ENCODE measurements around the gene FAM110D.

FAM110D gene

DNA sequence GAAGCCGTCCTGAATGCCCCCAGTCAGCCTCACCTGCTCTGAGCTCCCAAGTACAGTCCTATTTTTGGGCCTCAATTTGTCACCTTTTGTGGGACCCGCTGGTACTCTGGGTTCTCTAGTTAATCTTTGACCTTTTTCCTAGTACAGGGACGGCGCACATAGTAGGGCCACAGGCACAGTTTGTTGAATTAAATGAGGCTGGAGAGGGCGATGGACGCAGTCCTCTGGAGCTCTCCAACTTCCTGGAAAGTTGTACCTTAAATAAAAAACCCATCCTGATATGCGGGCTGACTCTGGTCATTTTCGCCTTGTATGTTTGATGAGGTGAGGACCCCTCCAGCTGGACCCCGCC is 4.8 kb downstream of the FAM110D start:
- DNase-seq (ENCODE audit: low read depth, low spot score): no peak

DNA sequence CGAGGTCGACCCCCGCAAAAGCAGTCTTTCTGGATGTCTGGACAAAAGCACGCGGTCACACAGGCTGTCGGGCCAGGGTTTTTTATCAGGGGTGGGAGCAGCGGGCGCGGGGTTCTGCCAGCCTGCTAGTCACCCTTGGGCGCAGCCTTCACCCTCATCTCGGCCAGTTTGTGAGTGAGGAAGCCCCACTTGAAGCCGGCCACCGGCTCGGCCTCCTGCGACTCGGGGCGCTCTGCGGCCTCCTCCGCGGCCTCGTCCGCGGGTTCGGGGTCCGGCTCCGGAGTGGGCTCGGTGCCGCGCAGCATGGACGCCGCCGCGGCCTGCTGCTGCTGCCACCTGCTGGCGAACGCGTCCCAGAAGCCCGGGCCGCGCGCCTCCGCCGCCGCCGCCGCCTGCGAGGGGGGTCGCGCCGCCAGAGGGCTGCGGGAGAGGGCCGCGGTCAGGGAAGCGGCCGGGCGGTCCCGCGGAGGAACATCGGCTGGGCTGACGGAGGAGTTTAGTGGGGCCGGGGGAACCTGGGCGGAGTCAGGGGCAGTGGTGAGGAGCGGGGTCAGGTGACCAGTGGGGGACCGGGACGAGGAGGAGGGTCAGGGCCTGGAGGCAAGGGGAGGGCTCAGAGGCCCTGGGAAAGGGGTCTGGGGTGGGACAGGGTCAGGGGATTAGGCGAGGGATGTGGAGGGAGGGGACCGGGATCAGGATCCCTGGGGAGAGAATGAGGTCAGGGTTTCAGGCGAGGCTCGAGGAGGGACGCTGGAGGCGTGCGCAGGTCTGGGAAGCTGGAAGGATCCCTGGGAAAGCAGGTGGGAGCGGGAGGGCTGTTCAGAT is 5.4 kb downstream of the FAM110D start:
- DNase-seq (ENCODE audit: low read depth, low spot score): no peak

DNA sequence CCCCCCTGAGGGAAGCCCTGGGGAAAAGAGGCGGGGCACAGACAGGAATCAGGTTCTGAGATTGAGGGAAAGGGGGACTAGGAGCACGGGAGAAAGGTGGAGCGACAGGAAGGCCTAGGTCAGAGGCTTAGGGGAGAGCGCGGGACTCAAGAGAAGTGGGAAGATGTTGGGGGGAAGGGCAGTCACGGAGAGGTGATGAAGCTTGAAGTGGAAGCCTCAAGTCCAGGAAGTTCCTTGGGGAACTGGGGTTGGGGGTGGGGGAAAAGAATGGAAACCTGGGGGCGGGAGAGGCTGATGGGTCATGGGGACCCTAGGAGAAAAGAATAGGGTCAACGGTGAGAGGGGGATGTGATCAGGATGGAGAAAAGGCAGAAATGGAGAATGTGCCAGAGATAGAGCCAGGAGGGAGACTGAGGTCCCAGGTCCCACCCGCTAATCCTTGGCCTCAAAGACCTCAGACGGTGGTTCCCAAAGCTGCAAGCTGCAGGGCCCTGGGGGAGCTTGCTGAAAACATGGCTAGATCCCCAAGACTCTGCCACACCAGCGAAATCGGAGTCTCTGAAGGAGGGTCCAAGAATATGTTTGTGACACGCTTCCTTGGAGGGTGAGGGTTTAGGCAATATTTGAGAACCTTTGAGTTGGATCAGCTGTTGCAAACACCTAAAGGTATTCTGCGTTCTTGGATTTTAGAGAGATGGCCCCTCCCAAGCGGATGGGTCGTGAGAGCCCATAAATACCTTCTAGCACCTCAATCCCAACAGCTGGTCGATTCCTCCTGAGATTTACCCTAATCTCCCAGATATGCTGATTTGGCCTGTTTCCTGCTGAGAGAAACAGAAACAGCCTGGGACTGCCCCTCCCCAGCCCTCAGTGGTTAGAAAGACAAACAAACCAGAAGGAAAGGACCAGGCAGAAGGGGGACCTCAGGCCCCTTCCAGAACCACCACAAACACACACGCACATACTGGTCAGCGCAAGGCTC is 6.3 kb downstream of the FAM110D start:
- no peak for DNase-seq (ENCODE audit: low read depth, low spot score)

DNA sequence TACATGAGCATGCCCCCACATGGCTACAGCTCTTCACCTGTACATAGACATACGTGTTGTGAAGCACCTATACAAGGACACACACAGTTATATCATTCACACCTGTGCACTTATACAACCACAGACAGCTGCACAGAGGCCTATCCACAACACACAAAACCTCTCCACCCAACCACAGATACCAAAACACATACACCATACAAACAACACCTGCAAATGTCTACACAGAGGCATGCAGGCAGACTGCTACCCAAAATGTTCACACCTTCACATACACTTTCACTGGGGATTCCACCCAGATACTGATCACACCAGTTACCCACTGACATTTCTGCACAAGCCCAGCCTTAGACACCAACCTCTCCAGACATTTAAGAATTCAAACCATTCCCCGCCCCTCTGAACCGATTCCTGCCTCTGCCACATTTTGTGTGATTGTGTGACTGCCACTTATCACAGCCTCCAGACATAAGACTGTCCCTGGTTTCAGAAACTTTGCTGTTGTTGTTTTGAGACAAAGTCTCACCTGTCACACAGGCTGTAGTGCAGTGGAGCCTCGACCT is 7.9 kb downstream of the FAM110D start:
- no peak for DNase-seq (ENCODE audit: low read depth, low spot score)

DNA sequence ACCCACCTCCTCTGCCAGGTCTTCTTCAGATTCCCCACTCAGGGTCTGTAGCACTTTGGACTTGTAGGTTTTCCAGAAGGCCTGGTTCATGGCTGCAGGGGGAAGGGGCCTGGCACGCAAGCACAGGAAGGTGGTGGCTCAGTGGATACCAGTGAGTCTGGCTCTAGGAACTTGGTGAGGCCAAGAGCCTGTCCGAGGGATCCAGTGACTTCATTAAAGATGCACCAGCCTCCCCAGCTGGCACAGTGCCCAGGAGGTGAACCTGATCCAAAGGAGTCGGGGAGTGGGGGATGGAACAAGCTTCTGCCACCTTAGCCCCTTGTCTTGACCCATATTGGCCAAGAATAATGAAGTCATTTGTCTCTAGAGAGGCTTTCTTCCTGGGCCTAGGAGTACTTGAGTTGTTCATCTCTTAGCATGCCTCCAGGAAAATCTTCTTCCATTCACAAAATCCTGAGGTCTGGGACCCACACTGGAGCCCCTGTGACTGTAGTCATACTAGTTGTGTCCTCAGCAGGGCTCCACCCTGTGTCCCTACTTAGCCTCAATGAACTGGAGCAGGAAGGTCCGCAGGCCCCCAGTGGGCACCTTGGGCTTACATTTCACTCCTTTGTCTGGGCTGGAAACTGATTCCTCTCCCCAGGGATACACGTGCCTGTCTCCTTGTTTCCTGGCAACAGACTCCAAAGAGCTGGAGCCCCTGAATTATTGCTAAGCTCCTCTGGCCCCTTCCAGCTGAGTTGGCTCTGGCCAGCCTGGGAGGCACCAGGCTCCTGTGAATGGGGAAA is 9.7 kb downstream of the FAM110D start, which contains the start of gene C1orf232:
Gene C1orf232, minus strand, starts transcription at position 554 of the 788 bp plus-strand sequence. Its CDS starts 464 bp downstream, at position 90.
- no peak for DNase-seq (ENCODE audit: low read depth, low spot score)

DNA sequence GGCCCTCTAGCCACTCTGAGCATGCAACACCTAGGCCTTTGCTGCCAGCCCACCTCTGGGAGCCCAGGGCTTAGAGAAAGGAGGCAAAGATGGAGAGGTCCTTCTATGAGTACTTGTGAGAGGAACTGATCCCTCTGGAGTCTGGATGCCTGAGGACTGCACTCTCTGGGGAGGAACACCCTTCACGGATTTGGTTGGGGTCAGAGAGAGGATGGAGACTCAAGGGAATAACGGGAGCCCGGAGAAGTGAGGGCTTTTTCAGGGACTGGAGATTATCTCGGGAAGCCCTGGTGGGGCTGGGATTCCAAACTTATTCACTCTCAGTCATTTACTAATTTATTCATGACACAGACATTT is 10.3 kb downstream of the FAM110D start:
- DNase-seq (ENCODE audit: low read depth, low spot score): no peak

- peak; percentile 56 for DNase-seq (ENCODE audit: low read depth, low spot score)
These were observed 11.0 kb downstream of the FAM110D start, which contains the start of gene ZNF593 for GRCh38 chr1:26169669-26170471. TSS of gene ZNF593 (plus strand) at chr1:26169908. CDS start at chr1:26169984, 76 bp downstream.

GRCh38 chr1:26170472-26170821 is 11.6 kb downstream of the FAM110D start:
- no peak for DNase-seq (ENCODE audit: low read depth, low spot score)

DNA sequence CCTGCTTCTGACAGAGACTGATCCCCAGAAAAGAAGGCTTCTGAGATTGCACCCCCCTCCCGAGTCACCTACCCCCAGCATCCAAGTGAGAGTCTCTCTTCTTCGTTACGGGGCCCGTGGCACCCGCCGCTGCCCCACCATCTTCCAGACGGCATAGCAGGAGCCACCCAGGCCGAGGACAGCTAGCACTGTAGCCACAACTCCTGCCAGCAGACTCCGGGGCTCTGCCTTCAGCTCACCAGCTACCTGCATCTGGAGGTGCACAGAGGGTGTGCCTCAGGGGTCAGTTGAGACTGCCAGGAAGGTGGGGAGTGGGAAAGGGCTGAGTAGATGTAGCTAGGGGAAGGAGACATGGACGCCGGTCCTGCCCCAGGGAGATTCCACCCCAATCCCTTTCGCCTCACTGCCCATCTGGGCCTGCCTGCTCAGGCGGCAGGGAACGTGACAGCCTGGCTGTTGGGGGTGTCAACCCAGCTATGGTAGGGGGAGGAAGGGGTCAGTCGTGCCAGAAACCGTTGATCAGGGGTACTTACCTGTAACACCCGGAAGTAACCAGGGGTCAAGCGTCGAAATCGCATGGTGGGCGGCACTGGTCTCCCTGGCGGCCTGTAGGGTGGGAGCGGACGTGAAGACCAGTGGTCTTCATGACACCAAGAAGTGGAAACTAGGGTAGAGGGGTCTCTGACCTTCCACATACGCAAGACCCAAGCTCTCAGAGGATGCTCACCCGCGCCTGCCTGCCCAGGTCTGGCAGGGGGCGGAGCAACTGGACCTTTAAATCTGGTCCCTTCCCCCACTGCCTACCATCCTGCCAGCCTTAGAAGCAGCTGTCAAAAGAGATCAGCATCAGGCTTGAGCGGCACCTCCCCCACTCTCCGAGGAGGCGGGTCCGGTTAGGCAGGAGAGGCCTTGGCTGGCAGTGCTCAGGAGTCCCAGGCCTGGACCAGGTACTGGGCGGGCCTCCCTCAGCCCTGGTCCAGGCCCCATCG is 12.5 kb downstream of the FAM110D start, which contains the start of gene ZNF593OS:
Gene ZNF593OS, minus strand, starts transcription at position 749 of the 989 bp plus-strand sequence. Its CDS starts 171 bp downstream, at position 578.
- DNase-seq (ENCODE audit: low read depth, low spot score): no peak

DNA sequence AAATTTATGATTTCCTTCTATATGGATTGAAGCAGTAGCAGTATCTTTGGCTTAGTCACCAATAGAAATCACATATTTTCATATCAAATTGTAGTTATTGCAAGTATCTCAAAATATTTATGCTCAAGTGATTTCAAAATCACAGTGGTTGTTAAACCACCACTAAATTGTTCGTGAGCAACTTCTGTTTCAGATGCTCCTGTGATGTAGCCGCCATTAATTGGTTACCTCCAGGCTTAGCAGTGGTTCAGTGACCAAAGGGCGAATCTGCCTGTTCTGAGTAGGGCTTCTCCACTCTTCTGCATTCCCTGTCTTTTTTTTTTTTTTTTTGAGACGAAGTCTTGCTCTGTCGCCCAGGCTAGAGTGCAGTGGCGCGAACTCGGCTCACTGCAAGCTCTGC is 16.5 kb downstream of the FAM110D start:
- no peak for DNase-seq (ENCODE audit: low read depth, low spot score)

GRCh38 chr1:26177182-26177684 is 18.4 kb downstream of the FAM110D start, which contains the start of gene CNKSR1:
TSS of gene CNKSR1 (plus strand) at chr1:26177491. CDS start at chr1:26177548, 57 bp downstream.
- no peak for DNase-seq (ENCODE audit: low read depth, low spot score)

DNA sequence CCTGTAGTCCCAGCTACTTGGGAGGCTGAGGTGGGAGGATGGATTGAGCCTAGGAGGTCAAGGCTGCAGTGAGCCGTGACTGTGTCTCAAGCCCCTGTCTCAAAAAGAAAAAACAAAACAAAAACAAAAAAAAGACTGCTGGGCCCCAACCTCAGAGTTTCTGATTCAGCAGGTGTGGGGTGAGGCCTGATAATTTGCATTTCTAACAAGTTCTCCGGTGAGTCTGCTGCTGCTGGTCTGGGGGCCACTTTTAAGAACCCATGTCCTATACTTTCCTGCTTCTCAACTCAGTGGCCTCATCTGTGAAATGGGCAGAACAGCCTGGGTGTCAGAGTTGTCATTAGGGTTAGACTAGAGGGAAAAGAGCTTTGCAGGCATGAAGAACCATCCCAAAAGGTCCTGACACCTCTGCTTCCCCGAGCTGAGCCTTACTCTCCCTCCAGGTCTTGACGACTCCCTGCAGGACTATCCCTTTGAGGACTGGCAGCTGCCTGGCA is 21.2 kb downstream of the FAM110D start:
- DNase-seq (ENCODE audit: low read depth, low spot score): no peak

- DNase-seq (ENCODE audit: low read depth, low spot score): no peak
These were observed 22.9 kb downstream of the FAM110D start for GRCh38 chr1:26181586-26182382.

DNA sequence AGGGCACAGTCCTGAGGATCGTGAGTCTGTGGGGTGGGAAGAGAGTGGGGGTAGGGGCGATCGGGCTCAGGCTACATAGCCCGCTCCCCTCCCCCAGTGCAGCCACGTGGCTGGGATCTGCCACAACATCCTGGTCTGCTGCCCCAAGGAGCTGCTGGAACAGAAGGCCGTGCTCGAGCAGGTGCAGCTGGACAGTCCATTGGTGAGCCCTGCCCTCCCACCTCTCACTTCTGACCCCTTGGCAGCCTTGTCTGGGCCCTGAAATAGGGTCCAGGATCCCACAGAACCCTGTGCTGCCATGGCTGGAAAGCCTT is 23.5 kb downstream of the FAM110D start:
- DNase-seq (ENCODE audit: low read depth, low spot score): no peak

DNA sequence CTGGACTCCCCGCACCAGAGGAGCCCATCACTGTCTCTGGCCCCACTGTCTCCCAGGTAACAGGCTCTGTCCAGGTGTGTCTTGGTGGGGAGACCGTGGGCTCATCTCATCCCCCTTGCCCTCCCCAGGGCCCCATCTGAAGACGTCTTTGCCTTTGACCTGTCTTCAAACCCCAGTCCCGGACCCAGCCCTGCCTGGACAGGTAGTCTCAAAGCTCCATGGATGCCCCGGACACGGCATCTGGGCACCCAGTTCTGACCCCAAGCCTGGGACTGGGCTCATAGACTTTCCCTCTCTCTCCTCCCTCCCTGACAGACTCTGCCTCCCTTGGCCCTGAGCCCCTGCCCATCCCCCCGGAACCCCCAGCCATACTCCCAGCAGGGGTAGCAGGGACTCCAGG is 25.2 kb downstream of the FAM110D start:
- no peak for DNase-seq (ENCODE audit: low read depth, low spot score)

GRCh38 chr1:26184883-26185282 is 26.0 kb downstream of the FAM110D start:
- DNase-seq (ENCODE audit: low read depth, low spot score): no peak

DNA sequence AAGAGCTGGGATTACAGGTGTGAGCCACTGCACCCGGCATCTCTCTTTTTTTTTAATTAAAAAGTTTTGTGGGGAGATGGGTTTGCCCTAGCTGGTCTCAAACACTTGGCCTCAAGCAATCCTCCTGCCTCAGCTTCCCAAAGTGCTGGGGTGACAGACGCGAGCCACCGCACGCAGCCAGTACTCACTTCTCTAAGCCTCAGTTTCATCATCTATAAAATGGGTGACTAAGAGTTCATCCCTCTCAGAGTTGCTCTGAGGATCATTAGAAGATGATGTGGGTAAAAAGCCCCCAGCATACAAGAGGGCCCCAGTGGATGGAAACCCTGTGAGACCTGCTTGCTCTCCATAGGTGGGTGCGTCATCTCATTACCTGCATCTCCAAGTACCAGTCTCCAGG is 29.0 kb downstream of the FAM110D start:
- DNase-seq (ENCODE audit: low read depth, low spot score): no peak

- DNase-seq (ENCODE audit: low read depth, low spot score): no peak
These were observed 29.6 kb downstream of the FAM110D start for GRCh38 chr1:26188477-26188876.
